A549 (cell line): ENCODE data around the gene NR2F2. TPM values are rescaled to one million over a fixed set of nuclear protein-coding genes. Genes with fewer than 3 reads are reported as not detected.
A peak's percentile ranks its signal among the peaks of the same experiment; 100 is the strongest.

ENCODE experiments used
- ATAC-seq, 2 experiments: fragments of 200-7000 bp in 1 of 2; fragments of >200 bp in 1 of 2; cut with Nextera tagmentation in 1 of 2; cut with Tn5 transposase in 1 of 2; 3 replicates each; pipeline versions ENCODE4 v1.8.0 to v1.9.1; 2018 to 2020; ENCODE audit warnings: mild to moderate bottlenecking in 1 of 2, moderate library complexity in 1 of 2
- CTCF ChIA-PET: fragments of 300-600 bp; sonication (Branson Sonifier 250); formaldehyde crosslinking; extraction: SDS; loops from one replicate; lab custom pipeline; 2021; ENCODE audit warnings: antibody characterized with exemption, inconsistent platforms; lab: Yijun Ruan, JAX
- POLR2A ChIA-PET: fragments of 350-600 bp; formaldehyde crosslinking; extraction: SDS; loops from one replicate; lab custom pipeline; 2021; ENCODE audit warnings: antibody characterized with exemption, inconsistent platforms; lab: Yijun Ruan, JAX
- DNase-seq, 2 experiments: peaks; one replicate each; pipeline versions ENCODE4 v3.0.0 to v3.0.0-alpha.2; 2011 to 2016; ENCODE audit warnings: low read depth in 1 of 2, low spot score in 1 of 2
- FAIRE-seq: peaks from 2 replicates; lab custom pipeline; 2011; peaks lifted over from hg19 to GRCh38; lab: Jason Lieb, UNC
- H3K27ac ChIP-seq, 2 experiments: fragments of >200 bp; sonication (Bioruptor Twin); formaldehyde crosslinking; 3 replicates each; pipeline ENCODE4 v1.5.1; 2016 to 2017
- H3K4me1 ChIP-seq: fragments of >200 bp; sonication (Bioruptor Twin); formaldehyde crosslinking; 3 replicates; pipeline ENCODE4 v1.6.1; 2016
- H3K4me2 ChIP-seq: fragments of >200 bp; sonication (Bioruptor Twin); formaldehyde crosslinking; 3 replicates; pipeline ENCODE4 v1.6.1; 2016
- H3K4me3 ChIP-seq: fragments of >200 bp; sonication (Bioruptor Twin); formaldehyde crosslinking; 3 replicates; pipeline ENCODE4 v1.5.1; 2016
- H3K9me3 ChIP-seq: fragments of >200 bp; sonication (Bioruptor Twin); formaldehyde crosslinking; 3 replicates; pipeline ENCODE4 v1.6.1; 2016
- BCL3 ChIP-seq: fragments of >200 bp; sonication (Bioruptor Twin); formaldehyde crosslinking; IDR thresholded peaks from 3 replicates; pipeline ENCODE4 v1.6.1; 2016
- CBX2 ChIP-seq: fragments of 200-600 bp; sonication (generic); IDR thresholded peaks from 2 replicates; pipeline ENCODE4 v1.6.1; 2016; ENCODE audit warnings: low read depth, mild to moderate bottlenecking, borderline replicate concordance
- CTCF ChIP-seq: fragments of >200 bp; sonication (Bioruptor Twin); formaldehyde crosslinking; IDR thresholded peaks from 3 replicates; pipeline ENCODE4 v1.5.1; 2016
- EHF ChIP-seq: fragments of 250-450 bp; sonication (Bioruptor Pico); IDR thresholded peaks from 2 replicates; pipeline ENCODE4 v1.5.0; 2020; ENCODE audit warnings: mild to moderate bottlenecking
- EP300 ChIP-seq, 2 experiments: fragments of >200 bp; sonication (Bioruptor Twin); formaldehyde crosslinking; IDR thresholded peaks; 2 replicates in 1 of 2; 3 replicates in 1 of 2; pipeline ENCODE4 v1.6.1; 2016 to 2017
- FOSB ChIP-seq: fragments of 250-450 bp; sonication (Bioruptor Pico); IDR thresholded peaks from 2 replicates; pipeline ENCODE4 v1.5.0; 2020; ENCODE audit warnings: mild to moderate bottlenecking, moderate library complexity
- FOSL2 ChIP-seq, 2 experiments: fragments of 450-650 bp in 1 of 2; fragments of >200 bp in 1 of 2; sonication (Bioruptor Twin) in 1 of 2; formaldehyde crosslinking; IDR thresholded peaks; 2 replicates each; pipeline versions ENCODE4 v1.5.0 to v1.6.1; 2016 to 2020; ENCODE audit warnings: mild to moderate bottlenecking in 1 of 2, moderate library complexity in 1 of 2
- FOXS1 ChIP-seq: fragments of 250-450 bp; sonication (Bioruptor Pico); IDR thresholded peaks from 2 replicates; pipeline ENCODE4 v1.5.0; 2020; ENCODE audit warnings: mild to moderate bottlenecking, moderate library complexity
- GATA3 ChIP-seq: IDR thresholded peaks from 2 replicates; pipeline ENCODE4 v1.6.1; 2012; ENCODE audit warnings: borderline replicate concordance
- HOXA7 ChIP-seq: fragments of 250-450 bp; sonication (Bioruptor Pico); IDR thresholded peaks from 2 replicates; pipeline ENCODE4 v1.5.0; 2020; ENCODE audit warnings: mild to moderate bottlenecking, moderate library complexity
- HOXB13 ChIP-seq: fragments of 250-450 bp; sonication (Bioruptor Pico); IDR thresholded peaks from 2 replicates; pipeline ENCODE4 v1.5.0; 2020; ENCODE audit warnings: low read depth, mild to moderate bottlenecking, moderate library complexity
- JUN ChIP-seq, 2 experiments: fragments of >200 bp; sonication (Bioruptor Twin); formaldehyde crosslinking; IDR thresholded peaks; 2 replicates in 1 of 2; 3 replicates in 1 of 2; pipeline ENCODE4 v1.6.1; 2016 to 2017
- KDM1A ChIP-seq: fragments of 200-600 bp; sonication (generic); IDR thresholded peaks from 2 replicates; pipeline ENCODE4 v1.6.1; 2016; ENCODE audit warnings: low read depth, mild to moderate bottlenecking
- KDM5A ChIP-seq: fragments of 200-600 bp; sonication (generic); IDR thresholded peaks from 2 replicates; pipeline ENCODE4 v1.6.1; 2016; ENCODE audit warnings: antibody characterized with exemption, mild to moderate bottlenecking
- NFE2L2 ChIP-seq: fragments of 150-350 bp; conservative IDR thresholded peaks from 2 replicates; pipeline ENCODE4 v1.6.1; 2014; ENCODE audit warnings: low read length
- TP53 ChIP-seq: fragments of 250-450 bp; sonication (Bioruptor Pico); IDR thresholded peaks from 2 replicates; pipeline ENCODE4 v1.5.0; 2021; ENCODE audit warnings: mild to moderate bottlenecking, moderate library complexity
- WGBS: methylation state at CpG from one replicate; pipeline ENCODE4 v1.1.6; 2017; ENCODE audit errors: missing lambda C conversion rate; 5-methylcytosine and 5-hydroxymethylcytosine counted together
- polyA plus RNA-seq, 4 experiments: library from polyadenylated mRNA; depleted of rRNA in 3 of 4; stranded (reverse); fragments of >200 nt; fragmentation: RNase III in 1 of 4; extraction: RNeasy Plus Mini Kit Qiagen cat#74134 plus additional on column Dnase treatment in 1 of 4; gene quantifications; 2 replicates in 3 of 4; 3 replicates in 1 of 4; pipeline ENCODE4 v1.2.3, GENCODE V29; 2011 to 2017
- TF ChIP-seq, protein P1 (sequence below): fragments of 250-450 bp; sonication (Bioruptor Pico); IDR thresholded peaks from 2 replicates; pipeline ENCODE4 v1.5.0; 2020; ENCODE audit warnings: low read depth, mild to moderate bottlenecking, moderate library complexity
- TF ChIP-seq, protein P2 (sequence below): fragments of 250-450 bp; sonication (Bioruptor Pico); IDR thresholded peaks from 2 replicates; pipeline ENCODE4 v1.5.0; 2021; ENCODE audit warnings: mild to moderate bottlenecking, moderate library complexity, borderline replicate concordance
- TF ChIP-seq, protein P3 (sequence below): IDR thresholded peaks from 2 replicates; pipeline ENCODE4 v1.6.1; 2012

The NR2F2 gene
- polyA plus RNA-seq, 2 of the 4 experiments (the other 2 are of a cell fraction), result 11.8 to 15.7 TPM

DNA sequence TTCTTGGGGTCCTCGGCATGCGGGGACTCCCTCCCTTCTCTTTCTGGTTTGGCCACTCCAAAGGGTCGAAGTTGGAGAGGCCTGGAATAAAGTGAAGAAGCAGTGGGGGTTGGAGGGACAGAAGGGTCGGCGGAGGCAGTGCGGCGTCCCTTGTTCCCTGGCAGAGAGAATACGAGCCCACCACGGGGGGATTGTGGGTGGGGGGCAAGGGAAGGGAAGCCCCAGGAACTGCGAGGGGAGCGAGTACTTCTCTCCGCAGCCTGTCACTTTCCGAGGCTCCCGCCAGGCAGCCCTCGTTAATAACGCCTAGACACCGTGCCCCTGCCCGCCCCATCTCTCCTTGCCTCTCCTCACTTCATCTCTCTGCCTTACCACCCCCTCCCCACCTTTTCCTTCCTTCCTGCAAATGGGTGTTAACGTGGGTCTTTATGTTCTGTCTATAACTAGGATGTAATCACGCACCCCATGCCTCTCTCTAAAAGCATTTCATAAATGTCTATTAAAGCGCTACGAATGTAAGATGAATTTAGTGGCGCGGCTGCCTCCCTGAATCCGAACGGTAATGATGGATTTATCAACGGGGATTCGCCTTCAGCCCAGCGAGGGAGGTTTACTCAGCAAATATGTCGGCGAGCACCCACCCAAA is 13.7 kb downstream of the NR2F2 start:
- Histone ChIP-seq H3K9me3 (no peaks in the 10 kb centered on the region), H3K4me1 (peaks cover 21% of the 10 kb centered on the region; the same call in 2 of the 3 replicates), H3K27ac (no peak overlapping the region), H3K4me2 (no peak overlapping the region), H3K4me3 (no peak overlapping the region)
- FAIRE-seq (no peak), ATAC-seq (no peak), DNase-seq (no peak)
- 89% methylated on average over 30 of the region's 31 CpGs for WGBS
- ChIA-PET CTCF (interaction anchor here (0.6 to 13.3 kb wide), 12 partner anchors 8 to 1656 kb away, joined by 3 to 280 read pairs (median 4); partner anchors contain the start of gene NR2F2), POLR2A (no interaction called here)
- TF ChIP-seq FOXS1 (CRISPR knock-in tag), result no peak
- TF ChIP-seq FOSB, result no peak
- TF ChIP-seq NFE2L2, result no peak

- DNase-seq (no peak), FAIRE-seq (no peak), ATAC-seq (peak in 1 of 2 experiments; percentile 4; a peak in 3 of 6 replicates)
- Histone ChIP-seq H3K9me3 (no peaks in the 10 kb centered on the region), H3K4me1 (peaks cover 14% of the 10 kb centered on the region; the same call in 2 of the 3 replicates), H3K4me3 (no peak overlapping the region), H3K4me2 (peak overlapping the region; percentile 81), H3K27ac (peak overlapping the region in 1 of 2 experiments; percentile 76; a peak in 3 of 6 replicates)
- TF ChIP-seq CTCF (no peak), HOXB13 (CRISPR knock-in tag) (no peak), EP300 (IDR thresholded peaks at IDR 0.05) (no peak), TP53 (no peak), KDM1A (no peak), HOXA7 (CRISPR knock-in tag) (no peak)
- TF ChIP-seq, protein P1, sequence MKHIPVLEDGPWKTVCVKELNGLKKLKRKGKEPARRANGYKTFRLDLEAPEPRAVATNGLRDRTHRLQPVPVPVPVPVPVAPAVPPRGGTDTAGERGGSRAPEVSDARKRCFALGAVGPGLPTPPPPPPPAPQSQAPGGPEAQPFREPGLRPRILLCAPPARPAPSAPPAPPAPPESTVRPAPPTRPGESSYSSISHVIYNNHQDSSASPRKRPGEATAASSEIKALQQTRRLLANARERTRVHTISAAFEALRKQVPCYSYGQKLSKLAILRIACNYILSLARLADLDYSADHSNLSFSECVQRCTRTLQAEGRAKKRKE (CRISPR knock-in tag), result no peak
- ChIA-PET POLR2A (interaction anchor here (1.1 to 1.2 kb wide), 3 partner anchors 14 to 1085 kb away, joined by 3 read pairs; partner anchors contain the start of gene NR2F2), CTCF (interaction anchor here (0.6 to 13.3 kb wide), 14 partner anchors 9 to 1655 kb away, joined by 3 to 280 read pairs (median 4); partner anchors contain the start of gene NR2F2)
- 73% methylated on average over 22 of the region's 22 CpGs for WGBS
Observed at GRCh38 chr15:96344706-96345559, 14.4 kb downstream of the NR2F2 start.

- H3K4me1 ChIP-seq, result peaks cover 14% of the 10 kb centered on the region; the same call in 2 of the 3 replicates
- ChIA-PET POLR2A (interaction anchor here (1.1 to 1.2 kb wide), 3 partner anchors 15 to 1086 kb away, joined by 3 read pairs; partner anchors contain the start of gene NR2F2), CTCF (interaction anchor here (0.6 to 13.3 kb wide), 19 partner anchors 10 to 1676 kb away, joined by 3 to 280 read pairs (median 3); partner anchors contain the start of gene NR2F2)
- FAIRE-seq (no peak), DNase-seq (peak; percentile 80 to 94), ATAC-seq (peak; percentile 79 to 89)
- H3K27ac ChIP-seq, result peak overlapping the region; percentile 51 to 76
- H3K4me2 ChIP-seq, result peak overlapping the region; percentile 81
- H3K9me3 ChIP-seq, result no peaks in the 10 kb centered on the region
- WGBS, result 20% methylated on average over 36 of the region's 47 CpGs
- peak overlapping the region; percentile 46 for H3K4me3 ChIP-seq
- TF ChIP-seq KDM5A (peak; percentile 87), FOSL2 (IDR thresholded peaks at IDR 0.05) (no peak), FOSL2 (CRISPR knock-in tag; IDR thresholded peaks at IDR 0.05) (no peak), BCL3 (no peak), GATA3 (0 out of 2 replicates have a peak, but pooled peaks have one; percentile 11), EHF (no peak), CBX2 (no peak), JUN (IDR thresholded peaks at IDR 0.05) (no peak), CTCF (peak; percentile 87)
- TF ChIP-seq, protein P2, sequence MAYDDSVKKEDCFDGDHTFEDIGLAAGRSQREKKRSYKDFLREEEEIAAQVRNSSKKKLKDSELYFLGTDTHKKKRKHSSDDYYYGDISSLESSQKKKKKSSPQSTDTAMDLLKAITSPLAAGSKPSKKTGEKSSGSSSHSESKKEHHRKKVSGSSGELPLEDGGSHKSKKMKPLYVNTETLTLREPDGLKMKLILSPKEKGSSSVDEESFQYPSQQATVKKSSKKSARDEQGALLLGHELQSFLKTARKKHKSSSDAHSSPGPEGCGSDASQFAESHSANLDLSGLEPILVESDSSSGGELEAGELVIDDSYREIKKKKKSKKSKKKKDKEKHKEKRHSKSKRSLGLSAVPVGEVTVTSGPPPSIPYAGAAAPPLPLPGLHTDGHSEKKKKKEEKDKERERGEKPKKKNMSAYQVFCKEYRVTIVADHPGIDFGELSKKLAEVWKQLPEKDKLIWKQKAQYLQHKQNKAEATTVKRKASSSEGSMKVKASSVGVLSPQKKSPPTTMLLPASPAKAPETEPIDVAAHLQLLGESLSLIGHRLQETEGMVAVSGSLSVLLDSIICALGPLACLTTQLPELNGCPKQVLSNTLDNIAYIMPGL, result no peak
- TF ChIP-seq, protein P3, sequence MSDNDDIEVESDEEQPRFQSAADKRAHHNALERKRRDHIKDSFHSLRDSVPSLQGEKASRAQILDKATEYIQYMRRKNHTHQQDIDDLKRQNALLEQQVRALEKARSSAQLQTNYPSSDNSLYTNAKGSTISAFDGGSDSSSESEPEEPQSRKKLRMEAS, result peak; percentile 47; the same call in 1 of the 2 replicates
Observed at GRCh38 chr15:96345560-96346399, 15.3 kb downstream of the NR2F2 start.
